ENCODE results near the gene DST.
"Not testable (repeated sequence)": the region's sequence is repeated elsewhere in the genome, so short reads cannot be mapped to it uniquely, and the experiment has no call there.

The DST gene

GRCh38 chr6:56515081-56515905, 127.4 kb downstream of the DST start:
- no peak for DNase-seq (ENCODE audit: low read depth)

GRCh38 chr6:56514395-56514794, 128.3 kb downstream of the DST start:
- no peak for DNase-seq (ENCODE audit: low read depth)

GRCh38 chr6:56513631-56514030, 129.1 kb downstream of the DST start:
- DNase-seq (ENCODE audit: low read depth), result no peak

GRCh38 chr6:56511591-56511990, 131.1 kb downstream of the DST start:
- DNase-seq (ENCODE audit: low read depth), result no peak

GRCh38 chr6:56510984-56511531, 131.6 kb downstream of the DST start:
- no peak for DNase-seq (ENCODE audit: low read depth)

- no peak for DNase-seq (ENCODE audit: low read depth)
Observed at GRCh38 chr6:56509031-56509430, 133.7 kb downstream of the DST start.

GRCh38 chr6:56507517-56507916, 135.2 kb downstream of the DST start:
- no peak for DNase-seq (ENCODE audit: low read depth)

- DNase-seq (ENCODE audit: low read depth), result no peak
Observed at GRCh38 chr6:56505512-56506260, 137.0 kb downstream of the DST start.

GRCh38 chr6:56501993-56502392, 140.7 kb downstream of the DST start:
- DNase-seq (ENCODE audit: low read depth), result no peak

GRCh38 chr6:56499095-56499494, 143.6 kb downstream of the DST start:
- no peak for DNase-seq (ENCODE audit: low read depth)

- DNase-seq (ENCODE audit: low read depth), result no peak
Observed at GRCh38 chr6:56497691-56498090, 145.0 kb downstream of the DST start.

GRCh38 chr6:56497240-56497639, 145.4 kb downstream of the DST start:
- no peak for DNase-seq (ENCODE audit: low read depth)

GRCh38 chr6:56496650-56497049, 146.0 kb downstream of the DST start:
- DNase-seq (ENCODE audit: low read depth), result not testable (repeated sequence)

- DNase-seq (ENCODE audit: low read depth), result no peak
Observed at GRCh38 chr6:56495654-56496053, 147.0 kb downstream of the DST start.

GRCh38 chr6:56491606-56492328, 150.9 kb downstream of the DST start:
- DNase-seq (ENCODE audit: low read depth), result no peak

- DNase-seq (ENCODE audit: low read depth), result peak; percentile 51
Observed at GRCh38 chr6:56490993-56491392, 151.7 kb downstream of the DST start.

GRCh38 chr6:56489559-56489958, 153.1 kb downstream of the DST start:
- no peak for DNase-seq (ENCODE audit: low read depth)

GRCh38 chr6:56488281-56488680, 154.4 kb downstream of the DST start:
- no peak for DNase-seq (ENCODE audit: low read depth)

GRCh38 chr6:56486681-56487080, 156.0 kb downstream of the DST start:
- no peak for DNase-seq (ENCODE audit: low read depth)

GRCh38 chr6:56484669-56485068, 158.0 kb downstream of the DST start:
- DNase-seq (ENCODE audit: low read depth), result no peak

- no peak for DNase-seq (ENCODE audit: low read depth)
Observed at GRCh38 chr6:56483929-56484328, 158.8 kb downstream of the DST start.

GRCh38 chr6:56482525-56482924, 160.2 kb downstream of the DST start:
- DNase-seq (ENCODE audit: low read depth), result no peak

All from non-pigmented ciliary epithelial cell (primary cell).